Thyroid gland (tissue), 4 donors: ENCODE data around the gene CORO1C. TPM values are rescaled to one million over a fixed set of nuclear protein-coding genes. Genes with fewer than 3 reads are reported as not detected.

Experiments used
- DNase-seq, 2 donors: peaks; one replicate each; pipeline ENCODE4 v3.0.0-alpha.2; 2019
- H3K27ac ChIP-seq, 3 donors: fragments of 200-600 bp; sonication (generic); 1 replicate in 2 of 3; 2 replicates in 1 of 3; pipeline ENCODE4 v1.5.1; 2016 to 2019; ENCODE audit warnings: mild to moderate bottlenecking in 1 of 3, moderate library complexity in 1 of 3
- H3K27me3 ChIP-seq: fragments of 200-600 bp; sonication (generic); one replicate; pipeline ENCODE4 v1.5.1; 2019
- H3K36me3 ChIP-seq, 2 donors: fragments of 200-600 bp; sonication (generic); one replicate each; pipeline ENCODE4 v1.5.1; 2016 to 2019
- H3K4me1 ChIP-seq, 2 donors: fragments of 200-600 bp; sonication (generic); one replicate each; pipeline ENCODE4 v1.5.1; 2017 to 2019
- H3K4me3 ChIP-seq, 3 donors: fragments of 200-600 bp; sonication (generic); replicated peaks in 1 of 3; 1 replicate in 2 of 3; 2 replicates in 1 of 3; pipeline ENCODE4 v1.5.1; 2016; ENCODE audit warnings: mild to moderate bottlenecking in 1 of 3
- H3K9me3 ChIP-seq: fragments of 200-600 bp; sonication (generic); one replicate; pipeline ENCODE4 v1.5.1; 2017
- CTCF ChIP-seq, 6 experiments: fragments of 200-600 bp in 3 of 6; fragments of 450-650 bp in 3 of 6; sonication (generic) in 3 of 6; IDR thresholded peaks; one replicate each; pipeline ENCODE4 v1.5.1; 2016 to 2019; ENCODE audit warnings: antibody characterized with exemption in 6 of 6, mild to moderate bottlenecking in 2 of 6, inconsistent platforms in 1 of 6, moderate library complexity in 1 of 6
- POLR2A ChIP-seq, 2 donors: fragments of 450-650 bp; IDR thresholded peaks; one replicate each; pipeline ENCODE4 v1.6.1; 2017; ENCODE audit warnings: antibody characterized with exemption in 2 of 2, mild to moderate bottlenecking in 2 of 2, moderate library complexity in 1 of 2
- WGBS, 2 donors: methylation state at CpG; one replicate each; pipeline ENCODE4 v1.1.5; 2017; 5-methylcytosine and 5-hydroxymethylcytosine counted together
- intact Hi-C: fragments of 100-400 bp; cut with DNase I; formaldehyde crosslinking; loops from one replicate; pipeline ENCODE4 v1.15.1; 2023
- total RNA-seq, 4 donors: library from RNA; depleted of rRNA; stranded (reverse); fragments of >200 nt; gene quantifications; one replicate each; pipeline ENCODE4 v1.2.3, GENCODE V29; 2016

CORO1C gene
- total RNA-seq, 4 donors from 2014 or later: 22.0 to 63.6 (median 30.1) TPM

DNA sequence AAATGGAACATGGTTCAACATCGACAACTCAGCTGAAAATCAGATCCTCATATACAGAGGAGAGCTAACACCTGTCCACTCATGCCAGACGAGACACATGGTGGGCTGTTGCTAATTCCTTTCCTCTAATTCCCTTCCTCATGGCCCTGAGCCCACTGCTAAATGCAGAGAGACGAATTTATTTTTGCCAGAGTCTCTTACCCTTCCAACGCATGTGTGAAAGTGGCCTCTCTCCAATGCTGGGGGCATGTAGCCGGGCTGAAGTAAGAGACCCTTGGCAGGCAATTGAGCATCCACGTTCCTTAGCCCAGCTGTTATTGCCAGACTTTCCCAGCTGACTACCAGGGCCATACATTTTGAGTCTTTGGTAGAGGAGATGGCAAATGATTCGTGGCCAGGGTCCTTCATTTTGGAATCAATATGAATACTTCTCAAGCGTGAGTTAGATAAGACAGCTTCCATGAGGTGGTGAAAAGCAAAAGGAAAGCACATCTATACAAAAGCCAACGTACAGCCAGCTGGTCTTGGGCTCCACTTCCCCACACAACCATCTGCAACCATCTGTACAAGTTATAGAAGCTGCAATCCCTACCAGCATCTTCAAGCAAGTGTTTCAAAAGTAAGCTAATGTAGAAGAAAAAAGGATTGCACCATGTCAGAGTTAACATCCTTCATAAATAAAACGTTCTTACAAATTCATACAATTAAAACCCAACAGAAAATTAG, 28.6 kb downstream of the CORO1C start:
- Histone ChIP-seq H3K27me3 (no peaks in the 10 kb centered on the region), H3K36me3 (no peaks in the 10 kb centered on the region), H3K27ac (no peak overlapping the region), H3K4me3 (no peak overlapping the region), H3K9me3 (no peaks in the 10 kb centered on the region), H3K4me1 (no peaks in the 10 kb centered on the region)
- WGBS, 2 donors: 77 to 84% methylated on average over 10 of the region's 10 CpGs
- no peak for DNase-seq
- TF ChIP-seq POLR2A (IDR thresholded peaks at IDR 0.05) (no peak), CTCF (IDR thresholded peaks at IDR 0.05) (no peak)
- intact Hi-C loops: no loop called here

GRCh38 chr12:108701779-108702441, 29.4 kb downstream of the CORO1C start:
- intact Hi-C loops: no loop called here
- WGBS, 2 donors: 58 to 72% methylated on average over 5 of the region's 5 CpGs

GRCh38 chr12:108700833-108701541, 30.3 kb downstream of the CORO1C start:
- DNase-seq: no peak
- intact Hi-C loops: no loop called here
- WGBS, 2 donors: 86 to 87% methylated on average over 12 of the region's 12 CpGs
- Histone ChIP-seq H3K4me1 (no peaks in the 10 kb centered on the region), H3K4me3 (no peak overlapping the region), H3K27me3 (no peaks in the 10 kb centered on the region), H3K36me3 (no peaks in the 10 kb centered on the region), H3K9me3 (no peaks in the 10 kb centered on the region), H3K27ac (peak overlapping the region in 1 of 3 donors; percentile 2)
- TF ChIP-seq POLR2A (IDR thresholded peaks at IDR 0.05) (no peak), CTCF (IDR thresholded peaks at IDR 0.05) (no peak)

More at GRCh38 chr12:108701779-108702441, 29.4 kb downstream of the CORO1C start:
- H3K36me3 ChIP-seq: no peaks in the 10 kb centered on the region
- DNase-seq: no peak
- TF ChIP-seq POLR2A (IDR thresholded peaks at IDR 0.05): no peak
- TF ChIP-seq CTCF (IDR thresholded peaks at IDR 0.05): no peak
- no peaks in the 10 kb centered on the region for H3K27me3 ChIP-seq
- H3K4me1 ChIP-seq: no peaks in the 10 kb centered on the region
- H3K4me3 ChIP-seq: no peak overlapping the region
- no peaks in the 10 kb centered on the region for H3K9me3 ChIP-seq
- H3K27ac ChIP-seq: peak overlapping the region in 2 of 3 donors; percentile 2 to 13

DNA sequence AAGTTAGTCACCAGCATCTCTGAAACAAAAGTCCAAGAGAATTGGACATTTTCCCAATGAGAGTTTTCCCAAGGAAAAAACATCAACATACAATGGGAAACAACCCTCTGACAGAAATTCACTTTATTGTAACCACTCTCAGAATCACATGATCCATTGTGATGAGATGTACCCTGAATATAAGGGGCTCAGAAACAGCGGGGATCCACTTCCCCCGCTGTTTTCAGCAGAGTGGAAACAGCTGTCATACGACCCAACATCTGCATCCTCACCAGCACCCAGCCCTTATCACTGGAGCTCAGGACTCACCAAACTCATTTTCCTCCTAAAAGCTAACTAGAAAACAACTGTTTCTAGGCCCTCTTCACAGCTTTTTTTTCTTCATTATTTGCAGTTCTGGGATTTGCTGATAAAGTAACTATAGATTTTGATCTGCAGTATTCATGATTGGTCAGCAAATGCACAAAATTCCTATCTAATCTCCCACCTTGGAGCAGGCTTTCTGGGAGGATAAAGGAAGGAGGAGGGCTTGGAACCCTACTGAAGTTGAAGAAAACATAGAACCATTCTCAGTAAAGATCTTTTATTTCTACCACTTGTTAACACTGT, 31.3 kb downstream of the CORO1C start:
- 82 to 84% methylated on average over 3 of the region's 3 CpGs for WGBS, 2 donors
- no peak for DNase-seq

More for the DNA sequence above, 31.3 kb downstream of the CORO1C start:
- H3K27ac ChIP-seq: peak overlapping the region in 1 of 3 donors; percentile 13
- intact Hi-C loops: no loop called here
- no peaks in the 10 kb centered on the region for H3K36me3 ChIP-seq
- H3K4me3 ChIP-seq: no peak overlapping the region
- TF ChIP-seq POLR2A (IDR thresholded peaks at IDR 0.05) (no peak), CTCF (IDR thresholded peaks at IDR 0.05) (no peak)
- H3K4me1 ChIP-seq: no peaks in the 10 kb centered on the region
- H3K27me3 ChIP-seq: no peaks in the 10 kb centered on the region
- no peaks in the 10 kb centered on the region for H3K9me3 ChIP-seq
